Natural killer cell (primary cell): ENCODE data around the gene SLC7A7. TPM values are rescaled to one million over a fixed set of nuclear protein-coding genes. Genes with fewer than 3 reads are reported as not detected.

Experiments
- ATAC-seq, 3 donors: fragments of 150-1000 bp in 2 of 3; fragments of 200-7000 bp in 1 of 3; cut with Tn5 transposase; 1 replicate in 1 of 3; 2 replicates in 2 of 3; pipeline ENCODE4 v1.10.0; 2021; ENCODE audit warnings: mild to moderate bottlenecking in 2 of 3, moderate library complexity in 2 of 3
- DNase-seq, 2 donors: peaks; one replicate each; pipeline versions ENCODE4 v3.0.0 to v3.0.0-alpha.2; 2013 to 2021; ENCODE audit warnings: mixed read lengths in 1 of 2
- H3K27ac ChIP-seq: one replicate; pipeline ENCODE4 v1.5.1; 2013; ENCODE audit warnings: mild to moderate bottlenecking, low read length
- H3K27me3 ChIP-seq: one replicate; pipeline ENCODE4 v1.6.1; 2013; ENCODE audit warnings: low read length; ENCODE audit not compliant: control insufficient read depth, insufficient read depth
- H3K36me3 ChIP-seq: one replicate; pipeline ENCODE4 v1.6.1; 2013; ENCODE audit warnings: low read length; ENCODE audit not compliant: control insufficient read depth, insufficient read depth
- H3K4me1 ChIP-seq: one replicate; pipeline ENCODE4 v1.6.1; 2013; ENCODE audit warnings: low read length; ENCODE audit not compliant: control insufficient read depth, insufficient read depth
- H3K4me3 ChIP-seq: one replicate; pipeline ENCODE4 v1.5.1; 2013; ENCODE audit warnings: low read length
- H3K9me3 ChIP-seq: one replicate; pipeline ENCODE4 v1.6.1; 2013; ENCODE audit warnings: low read length; ENCODE audit not compliant: control insufficient read depth, insufficient read depth
- H3K27ac Mint-ChIP-seq, 2 donors: one replicate each; pipeline ENCODE4 v1.8.0; 2022; ENCODE audit warnings: mild to moderate bottlenecking in 2 of 2, mixed read lengths in 2 of 2, moderate library complexity in 1 of 2
- H3K27me3 Mint-ChIP-seq, 2 donors: one replicate each; pipeline ENCODE4 v1.8.0; 2022; ENCODE audit warnings: low read depth in 2 of 2, mixed read lengths in 2 of 2
- H3K36me3 Mint-ChIP-seq: one replicate; pipeline ENCODE4 v1.8.0; 2022; ENCODE audit warnings: mixed read lengths
- H3K4me1 Mint-ChIP-seq, 2 donors: one replicate each; pipeline ENCODE4 v1.8.0; 2022; ENCODE audit warnings: mixed read lengths in 2 of 2
- H3K4me3 Mint-ChIP-seq: one replicate; pipeline ENCODE4 v1.8.0; 2022; ENCODE audit warnings: mild to moderate bottlenecking, moderate library complexity, mixed read lengths
- H3K9me3 Mint-ChIP-seq, 2 donors: one replicate each; pipeline ENCODE4 v1.8.0; 2022; ENCODE audit warnings: mixed read lengths in 2 of 2
- CTCF ChIP-seq: fragments of 200-600 bp; IDR thresholded peaks from one replicate; pipeline ENCODE4 v1.8.0; 2022; ENCODE audit warnings: antibody characterized with exemption
- WGBS: methylation state at CpG from one replicate; pipeline ENCODE4 v1.1.7; 2013; ENCODE audit warnings: missing lambda C conversion rate; ENCODE audit not compliant: insufficient coverage; 5-methylcytosine and 5-hydroxymethylcytosine counted together
- intact Hi-C: fragments of 100-400 bp; cut with micrococcal nuclease; formaldehyde crosslinking; loops from one replicate; pipeline ENCODE4 v1.14.2; 2022
- total RNA-seq, 4 donors: library from RNA; stranded (reverse); fragments of 120-200 nt in 1 of 4; gene quantifications; one replicate each; pipeline versions ENCODE4 v1.2.3 to v1.2.4, GENCODE V29; 2013 to 2022

The SLC7A7 gene
- total RNA-seq, 3 donors from 2014 or later (not counting 1 experiment from before 2014, with no cell fraction given), result 4.3 to 16.8 (median 9.6) TPM

- Mint-ChIP-seq H3K36me3 (no peaks in the 10 kb centered on the region), H3K9me3 (no peaks in the 10 kb centered on the region), H3K27ac (no peak overlapping the region), H3K27me3 (peaks cover 11 to 29% of the 10 kb centered on the region in 2 donors), H3K4me1 (peaks cover 0 to 11% of the 10 kb centered on the region in 2 donors), H3K4me3 (no peak overlapping the region)
- intact Hi-C loops, result no loop called here
- TF ChIP-seq CTCF, result no peak
- no peak overlapping the region for H3K27ac ChIP-seq
- no peak for ATAC-seq
- peaks cover 20% of the 10 kb centered on the region for H3K4me1 ChIP-seq
- 21% methylated on average over 9 of the region's 12 CpGs for WGBS
- H3K36me3 ChIP-seq, result no peaks in the 10 kb centered on the region
- no peak for DNase-seq
- no peak overlapping the region for H3K4me3 ChIP-seq
- no peaks in the 10 kb centered on the region for H3K9me3 ChIP-seq
- peaks cover 4% of the 10 kb centered on the region for H3K27me3 ChIP-seq
Measured at GRCh38 chr14:22848351-22849164, 33.3 kb upstream of the SLC7A7 start.

- no peak for TF ChIP-seq CTCF
- H3K27ac Mint-ChIP-seq, result no peak overlapping the region
- 52% methylated on average over 13 of the region's 14 CpGs for WGBS
- H3K4me3 ChIP-seq, result no peak overlapping the region
- H3K27me3 Mint-ChIP-seq, result peaks cover 11 to 32% of the 10 kb centered on the region in 2 donors
- H3K9me3 Mint-ChIP-seq, result no peaks in the 10 kb centered on the region
- H3K27me3 ChIP-seq, result peaks cover 3% of the 10 kb centered on the region
- no peak for DNase-seq
- no peaks in the 10 kb centered on the region for H3K36me3 Mint-ChIP-seq
- intact Hi-C loops, result no loop called here
- peaks cover 0 to 5% of the 10 kb centered on the region in 2 donors for H3K4me1 Mint-ChIP-seq
- no peaks in the 10 kb centered on the region for H3K9me3 ChIP-seq
- peaks cover 12% of the 10 kb centered on the region for H3K4me1 ChIP-seq
- H3K4me3 Mint-ChIP-seq, result no peak overlapping the region
- no peaks in the 10 kb centered on the region for H3K36me3 ChIP-seq
- ATAC-seq, result no peak
- H3K27ac ChIP-seq, result no peak overlapping the region
Measured at GRCh38 chr14:22847661-22848341, 32.6 kb upstream of the SLC7A7 start.

- Mint-ChIP-seq H3K4me1 (peaks cover 0 to 4% of the 10 kb centered on the region in 2 donors), H3K27me3 (peaks cover 11 to 32% of the 10 kb centered on the region in 2 donors), H3K36me3 (no peaks in the 10 kb centered on the region), H3K9me3 (no peaks in the 10 kb centered on the region), H3K27ac (no peak overlapping the region), H3K4me3 (no peak overlapping the region)
- 92% methylated on average over 11 of the region's 11 CpGs for WGBS
- no peak for TF ChIP-seq CTCF
- no peaks in the 10 kb centered on the region for H3K36me3 ChIP-seq
- no peak for DNase-seq
- H3K4me3 ChIP-seq, result no peak overlapping the region
- H3K4me1 ChIP-seq, result peaks cover 11% of the 10 kb centered on the region
- intact Hi-C loops, result no loop called here
- no peak overlapping the region for H3K27ac ChIP-seq
- no peak for ATAC-seq
- peaks cover 3% of the 10 kb centered on the region for H3K27me3 ChIP-seq
- no peaks in the 10 kb centered on the region for H3K9me3 ChIP-seq
Measured at GRCh38 chr14:22846811-22847307, 31.6 kb upstream of the SLC7A7 start.
